Osteocyte (in vitro differentiated cells): ENCODE data around the gene KPNA4. TPM values are rescaled to one million over a fixed set of nuclear protein-coding genes. Genes with fewer than 3 reads are reported as not detected.

Source experiments
- DNase-seq: peaks from one replicate; pipeline ENCODE4 v3.0.0; 2021; ENCODE audit warnings: mixed read lengths; ENCODE audit not compliant: unreplicated experiment; ENCODE audit errors: extremely low spot score
- H3K27ac Mint-ChIP-seq: one replicate; pipeline ENCODE4 v1.8.0; 2021; ENCODE audit warnings: mild to moderate bottlenecking, mixed read lengths; ENCODE audit not compliant: unreplicated experiment
- H3K27me3 Mint-ChIP-seq: one replicate; pipeline ENCODE4 v1.8.0; 2021; ENCODE audit warnings: mixed read lengths; ENCODE audit not compliant: unreplicated experiment
- H3K36me3 Mint-ChIP-seq: one replicate; pipeline ENCODE4 v1.8.0; 2021; ENCODE audit warnings: mixed read lengths; ENCODE audit not compliant: unreplicated experiment
- H3K4me1 Mint-ChIP-seq: one replicate; pipeline ENCODE4 v1.8.0; 2021; ENCODE audit warnings: mixed read lengths; ENCODE audit not compliant: unreplicated experiment
- H3K4me3 Mint-ChIP-seq: one replicate; pipeline ENCODE4 v1.8.0; 2021; ENCODE audit warnings: mild to moderate bottlenecking, moderate library complexity, mixed read lengths; ENCODE audit not compliant: unreplicated experiment
- H3K9me3 Mint-ChIP-seq: one replicate; pipeline ENCODE4 v1.8.0; 2021; ENCODE audit warnings: mixed read lengths; ENCODE audit not compliant: unreplicated experiment
- total RNA-seq: library from RNA; stranded (reverse); gene quantifications from 2 replicates; pipeline ENCODE4 v1.2.1, GENCODE V29; 2021
- TF ChIP-seq, protein P1 (sequence below): fragments of 200-600 bp; sonication (generic); IDR thresholded peaks from 2 replicates; pipeline ENCODE4 v1.5.0; 2021; ENCODE audit warnings: antibody characterized with exemption, mild to moderate bottlenecking, moderate library complexity

Gene KPNA4
- total RNA-seq, 1 donor from 2014 or later, result 57.7 TPM

DNA sequence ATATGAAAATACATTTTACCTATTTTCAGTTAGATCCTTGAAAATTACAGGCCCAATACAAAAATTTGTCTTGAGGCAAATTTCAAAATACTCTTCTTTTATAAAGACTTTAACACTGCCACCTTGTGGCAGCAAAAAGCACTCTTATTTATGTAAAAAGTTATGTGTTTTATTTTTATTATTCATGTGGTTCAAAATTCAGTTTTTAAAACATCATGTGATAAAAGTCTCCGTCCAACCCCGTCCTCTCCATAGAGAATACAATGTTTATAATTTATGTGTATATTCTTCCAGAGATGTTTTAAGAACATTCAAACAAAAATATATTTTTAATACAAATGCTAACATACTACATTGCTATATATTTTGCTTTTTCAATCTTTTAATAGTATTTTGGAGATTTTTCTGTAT, 78.9 kb downstream of the KPNA4 start:
- TF ChIP-seq, protein P1, sequence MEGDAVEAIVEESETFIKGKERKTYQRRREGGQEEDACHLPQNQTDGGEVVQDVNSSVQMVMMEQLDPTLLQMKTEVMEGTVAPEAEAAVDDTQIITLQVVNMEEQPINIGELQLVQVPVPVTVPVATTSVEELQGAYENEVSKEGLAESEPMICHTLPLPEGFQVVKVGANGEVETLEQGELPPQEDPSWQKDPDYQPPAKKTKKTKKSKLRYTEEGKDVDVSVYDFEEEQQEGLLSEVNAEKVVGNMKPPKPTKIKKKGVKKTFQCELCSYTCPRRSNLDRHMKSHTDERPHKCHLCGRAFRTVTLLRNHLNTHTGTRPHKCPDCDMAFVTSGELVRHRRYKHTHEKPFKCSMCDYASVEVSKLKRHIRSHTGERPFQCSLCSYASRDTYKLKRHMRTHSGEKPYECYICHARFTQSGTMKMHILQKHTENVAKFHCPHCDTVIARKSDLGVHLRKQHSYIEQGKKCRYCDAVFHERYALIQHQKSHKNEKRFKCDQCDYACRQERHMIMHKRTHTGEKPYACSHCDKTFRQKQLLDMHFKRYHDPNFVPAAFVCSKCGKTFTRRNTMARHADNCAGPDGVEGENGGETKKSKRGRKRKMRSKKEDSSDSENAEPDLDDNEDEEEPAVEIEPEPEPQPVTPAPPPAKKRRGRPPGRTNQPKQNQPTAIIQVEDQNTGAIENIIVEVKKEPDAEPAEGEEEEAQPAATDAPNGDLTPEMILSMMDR, result peak; percentile 67
- Mint-ChIP-seq H3K36me3 (no peaks in the 10 kb centered on the region), H3K4me3 (no peak overlapping the region), H3K4me1 (peaks cover 21% of the 10 kb centered on the region), H3K27ac (no peak overlapping the region), H3K27me3 (no peaks in the 10 kb centered on the region), H3K9me3 (no peaks in the 10 kb centered on the region)
- no peak for DNase-seq

DNA sequence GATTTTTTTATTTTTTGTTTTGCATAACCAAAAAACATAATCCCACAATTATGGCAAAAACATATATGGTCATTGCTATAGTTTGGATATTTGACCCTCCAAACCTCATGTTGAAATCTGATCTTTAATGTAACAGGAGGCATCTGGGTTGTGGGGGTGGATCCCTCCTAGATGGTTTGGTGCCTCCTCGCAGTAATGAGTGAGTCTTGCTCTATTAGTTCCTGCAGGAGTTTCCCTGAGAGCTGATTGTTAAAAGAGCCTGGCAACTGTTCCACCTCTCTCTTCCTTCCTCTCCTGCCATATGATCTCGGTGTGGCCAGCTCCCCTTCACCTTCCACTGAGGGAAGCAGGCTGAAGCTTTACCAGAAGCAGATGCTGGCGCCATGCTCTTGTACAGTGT, 82.6 kb downstream of the KPNA4 start:
- Mint-ChIP-seq H3K4me1 (peaks cover 45% of the 10 kb centered on the region), H3K36me3 (no peaks in the 10 kb centered on the region), H3K4me3 (no peak overlapping the region), H3K27ac (no peak overlapping the region), H3K27me3 (no peaks in the 10 kb centered on the region), H3K9me3 (no peaks in the 10 kb centered on the region)
- TF ChIP-seq, protein P1, result no peak
- no peak for DNase-seq

DNA sequence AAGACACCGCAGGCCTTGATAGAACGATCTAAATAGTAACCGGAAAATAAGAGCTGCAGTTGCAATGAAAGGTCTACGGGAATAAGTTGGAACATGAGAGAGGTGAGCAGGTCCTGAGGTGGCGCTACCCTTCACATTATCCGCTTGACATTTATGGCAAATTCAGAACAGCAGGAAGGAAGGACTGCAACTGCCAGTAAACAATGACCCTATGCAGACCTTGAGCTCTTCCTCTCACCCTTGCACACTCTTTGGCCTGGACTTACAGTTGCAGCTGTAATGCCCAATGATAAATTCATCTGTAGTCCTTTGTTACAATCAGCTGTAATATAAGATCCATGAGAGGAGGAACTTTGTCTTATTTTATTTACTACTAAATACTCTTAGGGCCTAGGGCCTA, 83.5 kb downstream of the KPNA4 start:
- Mint-ChIP-seq H3K36me3 (no peaks in the 10 kb centered on the region), H3K9me3 (no peaks in the 10 kb centered on the region), H3K27ac (no peak overlapping the region), H3K4me3 (no peak overlapping the region), H3K4me1 (peaks cover 54% of the 10 kb centered on the region), H3K27me3 (no peaks in the 10 kb centered on the region)
- DNase-seq, result no peak
- TF ChIP-seq, protein P1, result no peak

DNA sequence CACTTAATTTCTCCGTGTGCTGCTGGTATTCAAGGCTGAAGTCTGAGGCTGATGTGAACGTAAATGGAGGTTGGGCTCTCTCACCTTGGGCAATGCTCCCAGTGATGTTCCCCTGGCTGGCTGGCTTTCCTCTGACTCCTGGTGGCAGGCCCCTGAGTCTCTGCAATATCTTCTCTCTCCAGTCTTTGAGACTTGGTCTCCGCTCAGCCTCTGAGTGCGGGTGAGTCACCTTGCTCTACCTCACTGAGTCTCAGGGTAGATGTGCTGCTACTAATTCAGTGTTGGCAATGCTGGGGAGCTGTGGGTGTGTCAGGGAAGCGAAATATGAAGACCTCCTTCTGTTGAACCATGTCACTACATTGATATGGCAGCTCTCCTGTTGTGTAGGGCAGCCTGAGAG, 84.4 kb downstream of the KPNA4 start:
- peaks cover 49% of the 10 kb centered on the region for H3K4me1 Mint-ChIP-seq
- TF ChIP-seq, protein P1, result no peak
- H3K27me3 Mint-ChIP-seq, result no peaks in the 10 kb centered on the region
- no peaks in the 10 kb centered on the region for H3K9me3 Mint-ChIP-seq
- H3K27ac Mint-ChIP-seq, result no peak overlapping the region
- no peaks in the 10 kb centered on the region for H3K36me3 Mint-ChIP-seq
- no peak overlapping the region for H3K4me3 Mint-ChIP-seq
- no peak for DNase-seq

DNA sequence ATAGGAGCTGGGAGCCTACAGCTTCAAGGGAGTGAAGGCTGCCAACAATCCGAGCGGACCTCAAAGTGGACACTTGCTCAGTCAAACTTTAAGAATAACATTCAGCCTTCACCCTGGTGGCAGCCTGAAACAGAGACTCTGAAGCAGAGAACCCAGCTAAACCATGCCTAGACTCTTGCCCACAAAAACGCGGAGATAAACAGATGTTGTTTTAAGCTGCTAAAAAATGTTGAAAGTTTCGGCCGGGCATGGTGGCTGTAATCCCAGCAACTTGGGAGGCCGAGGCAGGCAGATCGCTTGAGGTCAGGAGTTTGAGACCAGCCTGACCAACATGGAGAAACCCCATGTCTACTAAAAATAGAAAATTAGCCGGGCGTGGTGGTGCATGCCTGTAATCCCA, 86.0 kb downstream of the KPNA4 start:
- H3K36me3 Mint-ChIP-seq, result no peaks in the 10 kb centered on the region
- peak overlapping the region; percentile 34 for H3K27ac Mint-ChIP-seq
- no peaks in the 10 kb centered on the region for H3K9me3 Mint-ChIP-seq
- H3K4me1 Mint-ChIP-seq, result peaks cover 46% of the 10 kb centered on the region
- no peak overlapping the region for H3K4me3 Mint-ChIP-seq
- no peak for DNase-seq
- TF ChIP-seq, protein P1, result no peak
- H3K27me3 Mint-ChIP-seq, result no peaks in the 10 kb centered on the region
